GM18499 (cell line): Measurements from ENCODE around the gene TRIM2.

ENCODE experiments used
- ATAC-seq: cut with Tn5 transposase; IDR thresholded peaks from one replicate; pipeline ENCODE4 v1.9.1; 2021; ENCODE audit warnings: moderate number of reproducible peaks; ENCODE audit not compliant: insufficient read depth, unreplicated experiment

Gene TRIM2

GRCh38 chr4:153220682-153221395, 16.6 kb downstream of the TRIM2 start:
- ATAC-seq = no peak

DNA sequence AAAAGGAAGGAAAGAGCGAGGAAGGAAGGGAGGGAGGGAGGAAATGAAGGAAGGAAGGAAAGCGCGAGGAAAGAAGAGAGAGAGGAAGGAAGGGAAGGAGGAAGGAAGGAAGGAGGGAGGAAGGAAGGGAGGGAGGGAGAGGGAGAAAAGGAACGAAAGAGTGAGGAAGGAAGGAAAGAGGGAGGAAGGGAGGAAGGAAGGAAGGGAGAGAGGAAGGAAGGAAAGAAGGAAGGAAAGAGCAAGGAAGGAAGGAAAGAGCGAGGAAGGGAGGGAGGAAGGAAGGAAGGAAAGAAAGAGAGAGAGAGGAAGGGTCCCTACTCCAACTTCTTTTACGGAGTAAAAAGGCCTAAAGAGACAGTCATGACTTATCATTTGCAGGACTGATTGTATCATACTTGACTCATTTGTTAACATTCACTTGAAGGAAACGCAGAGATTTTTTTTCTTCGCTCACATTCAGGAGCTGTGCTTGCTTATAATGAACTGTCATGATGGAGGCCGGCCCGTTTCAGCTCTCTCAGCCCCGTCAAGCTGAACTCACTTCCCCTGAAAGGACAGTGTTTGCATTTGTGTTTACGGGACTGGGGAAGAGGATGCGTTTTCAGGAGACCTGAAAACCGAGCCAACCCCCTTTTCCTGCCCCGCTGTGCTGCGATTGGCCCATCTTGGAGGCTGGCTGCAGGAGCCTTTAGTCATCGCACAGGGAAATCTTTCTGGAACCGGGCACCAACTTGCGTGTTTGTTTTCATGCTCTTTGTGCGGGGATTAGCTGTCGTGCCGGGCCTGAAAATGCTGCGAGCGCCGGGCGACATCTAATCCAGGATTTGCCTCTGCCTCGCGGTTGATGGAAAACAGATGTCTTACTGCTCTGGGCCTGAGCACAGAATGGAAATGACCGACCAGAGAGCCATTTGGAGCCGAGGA, 17.8 kb downstream of the TRIM2 start:
- no peak for ATAC-seq

- ATAC-seq = no peak
Measured at GRCh38 chr4:153222707-153223426, 18.6 kb downstream of the TRIM2 start.

DNA sequence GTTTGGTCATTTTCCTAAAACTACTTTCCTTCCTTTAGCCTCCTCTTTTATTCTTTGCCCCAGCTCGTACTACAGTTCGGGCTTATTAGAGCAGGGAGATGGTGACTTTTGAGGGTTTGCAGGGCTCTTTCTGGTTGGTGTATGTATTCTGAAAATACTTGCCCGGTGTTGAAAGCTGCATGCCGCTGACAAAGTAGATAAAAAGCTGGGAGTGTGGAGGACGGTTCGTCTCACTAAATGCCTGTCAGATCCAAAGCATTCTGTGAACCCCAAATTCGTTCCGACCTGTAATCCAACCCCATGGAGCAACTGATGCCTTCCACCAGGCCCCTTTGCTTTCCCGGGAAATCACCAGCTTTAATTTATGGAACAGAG, 19.2 kb downstream of the TRIM2 start:
- no peak for ATAC-seq

GRCh38 chr4:153223930-153224329, 19.7 kb downstream of the TRIM2 start:
- ATAC-seq = no peak

DNA sequence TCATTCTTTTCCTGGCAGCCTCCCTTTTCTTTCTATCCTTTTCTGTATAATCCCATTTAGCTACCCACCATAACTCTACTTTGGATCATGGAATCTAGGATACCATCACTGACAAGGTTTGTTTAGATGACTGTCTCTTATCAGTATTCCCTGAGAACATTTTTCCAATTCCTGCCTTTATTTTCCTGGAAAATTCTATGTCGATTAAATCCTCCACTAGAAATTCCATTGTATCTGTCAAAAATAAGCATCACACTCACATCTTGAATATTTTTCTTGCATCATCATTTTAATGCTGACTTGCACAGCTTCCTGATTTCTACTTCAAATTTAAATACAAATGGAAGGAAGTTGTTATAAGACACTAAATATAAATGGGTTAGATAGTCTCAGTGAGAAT, 20.2 kb downstream of the TRIM2 start:
- ATAC-seq = no peak

GRCh38 chr4:153227469-153228075, 23.3 kb downstream of the TRIM2 start:
- ATAC-seq = no peak

DNA sequence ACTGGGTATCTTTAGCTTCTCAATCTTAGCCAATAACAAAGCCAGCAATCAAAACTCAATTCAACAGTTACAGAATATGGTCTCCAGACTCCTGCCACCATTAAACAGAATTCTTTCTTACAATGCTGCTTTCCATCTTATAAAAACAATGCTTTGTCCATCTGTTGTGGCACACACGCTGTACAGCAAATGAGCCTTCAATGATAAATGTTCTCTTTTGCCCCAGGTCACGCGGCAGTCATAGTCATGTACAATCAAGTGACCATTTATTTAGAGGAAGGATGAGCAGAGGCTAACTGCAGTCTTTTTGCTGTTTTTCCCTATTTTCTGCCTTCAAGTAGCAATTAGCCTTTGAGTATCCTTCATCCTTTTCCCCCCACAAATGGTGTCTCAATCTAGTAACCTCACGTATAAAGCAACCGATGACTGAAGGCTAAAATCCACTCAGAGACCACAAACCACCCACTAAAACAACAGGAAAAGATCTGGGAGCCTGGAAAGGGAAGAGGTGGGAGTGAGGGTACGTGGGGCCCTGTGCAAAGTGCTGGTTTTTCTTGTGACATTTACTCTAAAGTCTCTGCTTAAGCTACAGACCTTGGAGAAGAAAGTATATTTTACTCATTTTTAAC, 24.4 kb downstream of the TRIM2 start:
- no peak for ATAC-seq

- ATAC-seq = no peak
Measured at GRCh38 chr4:153229545-153229944, 25.3 kb downstream of the TRIM2 start.

DNA sequence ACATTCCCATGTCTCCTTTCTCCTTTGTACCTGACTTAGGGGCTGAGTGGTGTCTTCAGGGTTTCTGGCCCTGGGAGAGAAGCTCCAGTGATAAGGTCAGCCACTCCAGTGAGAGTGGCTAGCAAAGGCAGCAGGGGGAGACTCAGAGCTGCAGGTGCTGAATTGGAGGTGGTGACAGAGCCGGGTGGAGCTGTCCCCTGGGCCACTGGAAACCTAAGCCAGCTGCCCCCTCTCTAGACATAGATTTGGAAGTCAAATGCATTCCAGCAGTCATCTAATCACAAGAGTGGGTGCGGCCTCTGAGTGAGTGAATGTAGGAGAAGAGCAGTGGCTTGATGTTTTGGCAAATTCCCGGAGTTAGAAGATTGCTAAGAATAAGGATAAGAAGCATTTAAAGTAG, 28.5 kb downstream of the TRIM2 start:
- no peak for ATAC-seq

DNA sequence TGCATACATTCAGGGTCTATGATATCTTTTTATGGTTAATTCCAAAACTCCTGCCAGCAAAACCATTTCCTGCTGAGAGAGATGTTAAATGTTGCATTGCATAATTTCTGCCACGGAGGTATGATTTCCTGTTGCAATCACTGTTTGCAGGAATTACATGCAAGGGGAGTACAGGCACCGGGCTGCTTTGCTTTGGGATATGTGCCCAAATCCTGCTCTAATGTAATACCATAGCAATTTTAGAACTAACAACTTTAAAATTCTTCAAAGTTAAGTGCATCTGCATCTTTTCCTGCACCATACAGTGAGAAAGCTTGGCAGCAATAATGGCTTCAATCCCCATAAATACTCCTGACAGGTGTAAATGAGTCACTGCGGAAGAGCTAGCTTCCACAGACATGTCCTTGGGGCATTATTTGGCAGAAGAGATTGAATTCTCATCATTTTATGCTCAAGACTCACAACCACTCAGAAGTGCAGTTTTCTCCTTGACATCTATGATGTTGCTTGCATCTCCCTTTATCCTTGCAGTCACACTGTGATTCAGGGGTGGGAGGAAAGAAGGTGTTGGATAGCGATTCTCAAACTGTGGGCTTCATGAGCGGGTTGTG, 29.6 kb downstream of the TRIM2 start:
- ATAC-seq = no peak

- ATAC-seq = no peak
Measured at GRCh38 chr4:153234885-153235284, 30.6 kb downstream of the TRIM2 start.

DNA sequence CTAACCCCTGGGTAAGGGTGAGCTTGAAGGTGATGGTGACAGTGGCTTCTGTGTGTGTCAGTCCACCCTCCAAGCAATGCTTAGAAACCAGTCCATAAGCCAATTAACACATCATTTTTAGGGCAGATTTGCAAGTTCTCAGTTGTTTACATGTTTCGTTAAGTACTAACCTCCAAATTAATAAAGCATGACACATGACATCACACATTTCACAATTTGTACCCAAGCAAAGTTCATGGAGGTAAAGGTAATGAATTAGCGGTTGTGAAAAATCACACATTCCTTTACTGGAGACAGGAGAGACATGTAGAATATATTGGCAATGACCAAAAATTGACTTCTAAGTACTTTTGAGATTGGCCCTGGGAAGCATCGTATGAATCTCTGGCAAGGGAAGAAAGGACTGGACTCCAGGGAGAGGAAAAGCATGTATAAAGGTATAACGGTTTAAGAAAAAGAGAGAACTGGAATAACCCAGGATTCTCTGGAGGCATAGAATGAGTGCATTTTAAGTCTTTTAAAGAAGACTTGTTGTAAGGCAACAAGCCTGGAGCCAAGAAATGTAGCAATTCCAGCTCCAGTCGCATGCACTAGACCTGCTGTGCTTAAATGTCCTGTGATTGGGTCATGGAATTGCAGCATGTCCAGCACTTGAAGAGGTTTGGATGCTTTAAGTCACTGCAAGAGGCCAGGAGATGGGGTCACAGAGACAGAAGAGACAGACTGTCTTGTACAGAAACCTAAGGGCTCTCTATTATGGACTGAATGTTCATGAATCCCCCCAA, 34.1 kb downstream of the TRIM2 start:
- ATAC-seq = no peak

DNA sequence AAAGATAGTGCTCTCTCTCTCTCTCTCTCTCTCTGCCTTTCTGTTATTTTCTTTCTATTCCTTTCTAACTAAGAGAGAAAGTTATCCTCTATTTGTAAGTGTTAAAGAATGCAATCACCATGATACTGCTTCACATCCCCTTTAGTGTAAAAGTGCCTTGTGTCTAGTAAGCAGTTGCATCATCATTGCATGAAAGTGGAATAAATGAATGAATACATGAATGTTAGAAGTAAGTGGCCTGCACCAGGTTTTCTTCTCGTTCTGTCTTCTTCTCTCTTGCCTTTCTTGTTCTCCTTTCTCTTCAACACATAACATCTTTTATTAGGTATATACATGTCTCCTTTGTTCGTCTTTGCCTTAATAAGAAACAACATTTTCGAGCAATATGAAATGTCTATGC, 35.2 kb downstream of the TRIM2 start:
- ATAC-seq = no peak

GRCh38 chr4:153241295-153241694, 37.1 kb downstream of the TRIM2 start:
- ATAC-seq = no peak

- ATAC-seq = no peak
Measured at GRCh38 chr4:153241970-153242838, 38.0 kb downstream of the TRIM2 start.

DNA sequence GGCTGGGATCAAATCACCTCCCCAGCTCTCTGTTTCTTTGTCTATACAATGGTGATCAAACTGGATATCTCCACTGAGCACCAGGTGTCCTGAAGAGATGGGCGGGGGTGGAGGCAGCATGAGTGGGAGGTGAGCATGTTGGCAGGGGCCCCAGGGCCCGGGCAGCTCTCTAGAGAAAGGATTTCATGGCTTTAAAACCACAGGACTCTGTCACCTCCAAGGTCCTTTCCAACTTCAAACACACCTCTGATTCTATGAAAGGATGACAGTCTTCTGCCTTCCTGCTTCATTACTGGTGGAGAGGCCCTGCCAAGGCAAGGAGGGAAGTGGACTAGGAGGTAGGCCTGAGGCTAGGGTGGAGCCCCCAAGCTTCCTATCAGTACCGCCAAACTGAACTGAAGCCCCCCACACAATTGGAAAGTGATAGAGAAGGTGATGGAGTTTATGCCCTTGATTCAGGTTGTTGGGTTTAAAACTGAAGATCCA, 38.6 kb downstream of the TRIM2 start:
- ATAC-seq = no peak

DNA sequence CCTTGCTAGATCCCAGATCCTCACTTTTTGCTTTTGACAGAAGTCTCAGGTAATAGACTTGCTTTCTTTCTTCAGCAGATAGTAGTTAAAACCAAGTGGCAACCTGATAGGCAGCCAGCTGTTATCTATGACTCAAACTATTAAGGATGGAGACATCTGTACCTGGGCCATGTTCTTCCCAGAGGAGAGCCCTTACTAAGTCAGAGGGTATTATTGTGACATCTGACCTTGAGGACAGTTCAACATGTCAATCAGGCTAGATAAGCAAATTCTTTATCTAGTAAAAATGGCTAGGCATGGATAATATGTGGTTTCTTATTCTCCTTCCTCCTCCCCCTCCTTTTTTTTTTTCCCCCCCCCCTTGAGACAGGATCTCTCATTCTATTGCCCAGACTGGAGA, 39.2 kb downstream of the TRIM2 start:
- ATAC-seq = no peak
